IPS-11a (cell line): ENCODE results near the gene COPS7B.

Source experiments
- H3K4me3 ChIP-seq: one replicate; pipeline ENCODE4 v1.5.1; 2013; ENCODE audit warnings: low read depth, low read length, control low read depth

Gene COPS7B

DNA sequence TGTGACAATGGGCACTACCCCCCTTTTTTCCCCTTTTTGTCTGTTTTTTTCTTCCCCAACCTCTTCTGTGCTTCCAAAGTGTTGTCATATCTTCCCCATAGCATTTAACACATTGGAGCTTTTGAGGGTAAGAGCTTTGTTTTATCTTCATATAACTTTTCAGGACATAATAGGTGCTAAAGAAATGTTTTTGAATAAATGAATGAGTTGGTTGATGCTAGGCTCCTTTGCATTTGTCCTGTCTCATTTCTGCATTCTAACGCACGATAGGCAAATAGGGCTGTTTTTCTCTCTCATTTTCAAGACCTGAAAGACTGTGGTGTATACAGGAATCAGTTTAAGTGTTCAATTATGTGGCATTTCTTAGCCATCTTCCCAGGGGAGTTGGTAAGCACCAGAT is 832 bp upstream of the COPS7B start:
- no peak overlapping the region for H3K4me3 ChIP-seq

DNA sequence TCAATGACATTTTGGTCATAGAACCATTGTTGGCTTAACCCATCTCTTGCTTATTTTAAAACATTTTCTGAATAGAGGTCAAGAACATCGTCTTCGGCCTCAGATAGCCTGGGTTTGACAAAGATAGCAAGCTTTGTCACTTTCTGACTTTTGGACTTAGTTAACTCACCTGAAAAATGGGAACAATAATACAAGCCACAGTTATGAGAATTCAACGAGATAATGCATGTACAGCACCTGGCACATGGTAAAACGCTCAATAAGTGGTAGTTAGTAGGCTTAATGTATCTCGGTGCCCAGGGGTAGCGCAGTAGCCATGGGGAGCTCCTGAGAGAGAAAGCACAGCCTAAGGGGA is 446 bp upstream of the COPS7B start:
- H3K4me3 ChIP-seq = peak overlapping the region; percentile 86

DNA sequence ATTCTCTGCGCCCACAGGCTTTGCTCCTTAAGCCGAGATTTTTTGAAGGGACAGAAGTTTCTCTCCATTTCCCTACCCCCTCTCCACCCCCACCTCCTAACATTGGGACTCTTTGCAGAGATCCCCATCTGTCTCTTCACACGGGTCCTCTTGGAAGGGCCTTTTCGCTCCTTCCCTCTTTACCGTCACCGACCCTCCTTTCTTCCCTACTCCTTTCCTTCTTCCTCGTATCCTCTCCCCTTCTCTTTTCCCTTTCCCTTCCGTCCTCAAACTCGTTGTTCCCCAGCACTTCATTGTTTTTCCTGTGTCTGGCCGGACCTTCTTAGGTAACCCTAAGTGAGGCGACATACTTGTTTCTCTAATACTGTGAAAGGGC is 660 bp downstream of the COPS7B start:
- H3K4me3 ChIP-seq = peak overlapping the region; percentile 86

DNA sequence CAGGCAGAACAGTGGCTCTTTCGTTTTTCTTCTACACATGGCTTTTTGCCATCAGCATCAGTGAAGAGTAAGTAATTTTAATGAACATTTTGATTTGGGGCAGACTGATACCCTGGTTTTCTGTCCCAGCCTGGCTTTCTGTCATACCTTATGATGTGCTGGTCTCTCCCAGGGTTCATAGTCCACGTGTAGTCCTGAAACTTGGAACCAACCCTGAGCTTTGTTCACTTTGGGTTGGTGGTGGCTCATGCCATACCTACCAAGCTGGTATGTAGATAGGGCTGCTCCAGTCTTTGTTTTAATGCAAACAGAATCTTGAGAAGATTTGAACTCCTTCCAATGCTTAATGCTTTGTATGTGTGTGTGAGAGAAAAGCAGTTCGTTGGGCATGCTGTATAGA is 4.9 kb downstream of the COPS7B start:
- no peak overlapping the region for H3K4me3 ChIP-seq

DNA sequence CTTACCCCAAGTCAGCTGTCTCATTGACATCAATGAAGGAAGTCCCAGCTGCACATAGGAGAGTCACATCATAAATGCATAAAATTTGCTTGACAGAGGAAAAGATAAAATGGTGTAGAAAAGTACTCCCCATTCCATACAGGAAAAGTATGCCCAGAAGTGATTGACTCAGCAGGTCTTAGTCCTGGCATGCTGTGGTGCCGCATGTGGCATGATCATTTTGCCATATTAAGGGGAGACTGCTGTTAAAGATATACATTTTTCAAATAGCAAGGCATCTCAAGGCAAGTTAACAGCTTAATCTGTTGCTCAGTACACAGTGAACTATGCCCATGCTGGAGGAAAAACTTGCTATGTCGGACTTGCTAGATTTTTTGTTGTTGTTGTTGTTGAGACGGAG is 8.1 kb downstream of the COPS7B start:
- H3K4me3 ChIP-seq = no peak overlapping the region

DNA sequence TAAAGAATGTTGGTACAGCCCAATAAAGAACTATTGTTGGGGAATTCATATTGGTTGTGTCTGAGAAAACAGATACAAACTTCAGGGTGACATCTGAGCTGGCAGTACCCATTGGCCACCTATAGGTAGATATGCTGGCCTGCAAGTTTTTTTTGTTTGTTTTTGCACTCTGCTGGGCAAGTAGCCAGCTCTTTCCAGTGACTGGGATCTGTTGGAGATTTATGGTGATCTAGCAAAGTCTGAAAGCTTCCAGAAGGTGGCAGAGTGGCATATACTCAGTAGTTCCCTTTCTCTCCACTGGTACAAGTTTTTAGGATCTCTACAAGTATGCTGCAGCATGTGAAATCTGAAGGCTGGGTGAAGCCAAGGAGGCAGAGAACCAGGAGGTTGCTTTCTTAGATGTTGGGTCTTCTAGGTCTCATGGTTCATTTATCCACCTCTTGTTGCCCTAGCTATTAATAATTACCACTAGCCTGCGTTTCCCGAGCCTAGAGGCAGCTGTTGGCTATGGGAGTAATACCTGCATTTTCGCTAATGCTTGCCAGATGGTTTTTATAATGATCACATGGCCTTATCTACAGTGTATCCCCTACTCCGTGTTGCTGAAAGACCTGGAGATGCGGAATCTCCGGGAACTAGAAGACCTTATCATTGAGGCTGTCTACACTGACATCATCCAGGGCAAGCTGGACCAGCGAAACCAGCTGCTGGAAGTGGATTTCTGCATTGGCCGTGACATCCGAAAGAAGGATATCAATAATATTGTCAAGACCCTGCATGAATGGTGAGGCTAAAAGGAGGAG is 9.5 kb downstream of the COPS7B start:
- H3K4me3 ChIP-seq = no peak overlapping the region

DNA sequence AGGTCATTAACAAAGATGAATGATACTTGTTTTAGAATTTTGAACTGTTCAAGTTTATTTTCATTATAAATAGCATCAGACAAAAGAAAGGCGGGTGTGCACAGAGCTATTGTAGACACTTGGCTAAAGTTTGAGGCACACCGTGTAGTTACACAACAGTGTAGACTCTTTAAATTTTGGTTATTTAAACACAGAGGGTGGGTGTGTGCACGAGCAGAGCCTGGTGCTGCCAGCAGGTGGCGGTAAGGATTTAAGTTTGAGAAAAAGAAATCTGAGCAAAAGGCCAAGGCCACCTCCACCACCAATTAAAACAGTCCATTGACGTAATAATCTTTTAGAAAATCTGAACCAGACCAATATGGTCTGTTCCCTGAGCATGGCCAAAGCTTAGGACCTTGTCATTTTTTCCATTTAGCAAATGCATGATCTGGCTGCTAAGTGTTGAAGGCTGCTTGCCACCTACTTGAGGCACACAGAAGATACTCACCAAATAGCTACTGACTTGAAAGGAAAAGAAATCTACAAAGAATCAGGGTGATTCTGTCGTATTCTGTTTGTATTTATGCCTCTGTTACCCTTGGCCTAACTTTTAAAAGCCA is 14.3 kb downstream of the COPS7B start:
- H3K4me3 ChIP-seq = no peak overlapping the region

DNA sequence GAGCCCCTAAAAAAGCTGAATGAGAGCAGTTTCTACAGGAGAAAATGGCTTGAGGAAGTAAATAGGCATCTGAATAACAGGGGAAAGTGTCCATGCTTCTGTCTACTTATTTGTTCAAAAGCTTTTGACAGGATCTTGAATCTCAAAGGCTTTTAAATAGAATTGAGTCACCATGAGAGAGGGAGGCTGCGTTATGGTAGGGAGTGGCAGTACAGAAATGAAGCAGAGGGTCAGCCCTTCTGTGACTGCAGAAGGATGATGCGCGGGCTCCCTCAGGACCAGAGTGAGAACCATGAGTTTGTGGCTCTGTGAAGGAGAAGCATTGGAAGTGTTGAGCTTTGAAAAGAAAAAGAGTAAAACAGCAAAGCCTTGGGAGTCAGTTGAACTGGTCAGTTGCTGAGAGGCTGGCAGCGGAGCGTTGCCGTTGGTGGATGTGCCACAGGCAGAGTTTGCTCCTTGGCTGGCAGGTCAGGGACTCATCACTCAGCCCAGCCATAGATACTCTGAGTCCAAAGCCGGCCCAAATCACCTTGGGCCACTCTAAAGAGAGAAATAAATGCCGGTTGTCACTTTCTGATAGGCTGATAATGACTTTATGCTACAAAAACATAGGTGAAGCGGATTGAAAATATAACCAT is 17.4 kb downstream of the COPS7B start:
- no peak overlapping the region for H3K4me3 ChIP-seq

DNA sequence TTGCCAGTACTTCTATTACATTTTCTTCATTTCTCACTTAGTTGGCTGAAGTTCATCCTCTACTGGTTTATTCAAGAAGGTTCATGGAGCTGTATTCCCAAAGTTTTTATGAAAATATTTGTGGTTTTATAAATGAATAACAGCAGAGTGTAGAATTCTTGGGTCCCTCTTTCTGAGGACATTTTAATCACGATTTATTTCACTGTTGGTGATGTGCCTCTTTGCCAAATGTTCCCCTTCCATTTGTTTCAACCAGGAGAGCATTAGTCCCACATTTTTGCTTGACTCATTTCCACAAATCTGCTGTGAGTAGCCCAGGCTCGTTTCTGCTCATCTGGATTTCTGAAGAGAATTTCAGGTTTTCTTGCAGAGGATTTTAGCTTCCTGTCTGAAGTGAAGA is 20.8 kb downstream of the COPS7B start:
- no peak overlapping the region for H3K4me3 ChIP-seq

DNA sequence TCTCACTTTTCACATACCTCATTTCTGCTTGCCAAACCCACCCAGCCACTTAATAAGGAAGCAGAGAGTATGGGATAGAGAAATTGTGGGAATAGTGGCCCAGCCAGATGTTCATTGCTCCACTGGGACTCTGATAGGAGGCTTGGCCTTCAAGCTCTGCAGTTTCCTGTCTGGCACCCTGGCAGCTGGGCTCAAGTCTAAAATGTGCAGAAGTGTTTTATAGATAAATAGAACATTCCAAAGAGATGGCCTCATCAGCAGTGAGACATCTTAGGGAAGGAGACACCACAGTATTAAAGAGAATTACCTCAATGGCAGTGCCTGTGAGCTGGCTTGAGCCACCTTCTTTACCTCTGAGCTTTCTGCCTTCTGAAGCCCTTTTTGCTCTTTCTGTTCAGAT is 24.7 kb downstream of the COPS7B start:
- H3K4me3 ChIP-seq = no peak overlapping the region

DNA sequence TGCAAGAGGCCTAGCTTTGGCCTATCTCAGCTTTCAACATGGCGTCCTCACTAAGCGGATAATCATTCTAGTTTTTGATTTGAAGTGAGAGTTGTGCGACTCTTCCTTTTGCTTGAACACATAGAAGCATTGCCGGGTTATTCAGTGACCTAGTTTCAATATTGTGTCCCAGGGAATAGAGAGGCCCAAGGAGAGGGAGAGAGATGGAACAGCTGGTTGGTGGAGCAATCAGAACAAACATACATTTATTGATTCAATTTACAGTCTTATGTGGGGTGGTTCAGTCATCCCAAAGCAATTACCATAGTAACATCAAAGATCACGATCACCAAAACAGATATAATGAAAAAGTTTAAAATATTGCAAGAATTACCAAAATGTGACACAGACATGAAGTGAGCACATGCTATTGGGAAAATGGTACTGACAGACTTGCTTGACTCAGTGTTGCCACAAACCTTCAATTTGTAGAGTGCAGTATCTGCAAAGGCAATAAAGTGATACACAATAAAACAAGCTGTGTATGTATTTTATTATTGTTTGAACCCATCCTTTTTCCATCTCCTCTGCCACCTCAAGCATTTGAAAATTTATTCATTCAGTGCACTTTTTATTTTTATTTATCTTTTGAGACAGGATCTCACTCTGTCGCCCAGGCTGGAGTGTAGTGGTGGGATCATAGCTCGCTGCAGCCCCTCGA is 30.2 kb downstream of the COPS7B start:
- no peak overlapping the region for H3K4me3 ChIP-seq

DNA sequence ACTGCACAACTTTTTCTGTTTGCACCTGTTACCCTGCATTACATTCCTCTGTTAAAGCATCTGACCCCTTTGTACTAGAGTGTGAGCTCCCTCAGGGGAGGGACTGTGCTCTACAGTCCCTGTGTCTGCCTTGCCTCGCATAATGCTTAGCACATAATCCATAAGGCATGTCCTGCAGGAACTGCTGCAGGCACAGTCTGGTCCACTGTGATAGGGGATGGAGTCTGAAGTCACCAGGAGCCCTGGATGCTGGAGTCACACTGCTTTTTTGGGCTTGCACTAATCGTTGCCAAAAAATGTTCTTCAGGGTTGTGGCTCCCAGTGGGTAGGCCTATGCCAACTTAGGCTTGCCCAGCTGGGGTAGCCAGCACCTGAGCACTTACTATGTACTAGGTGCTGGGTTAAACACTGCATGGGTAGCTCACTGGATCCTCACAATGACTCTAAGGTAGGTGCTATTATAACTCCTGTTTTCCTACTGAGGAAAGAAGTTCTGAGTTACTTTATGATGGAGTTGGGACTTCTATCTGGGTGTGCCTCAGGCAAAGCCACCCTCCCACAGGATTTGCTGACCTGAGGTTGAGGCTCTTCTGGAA is 33.3 kb downstream of the COPS7B start:
- no peak overlapping the region for H3K4me3 ChIP-seq

DNA sequence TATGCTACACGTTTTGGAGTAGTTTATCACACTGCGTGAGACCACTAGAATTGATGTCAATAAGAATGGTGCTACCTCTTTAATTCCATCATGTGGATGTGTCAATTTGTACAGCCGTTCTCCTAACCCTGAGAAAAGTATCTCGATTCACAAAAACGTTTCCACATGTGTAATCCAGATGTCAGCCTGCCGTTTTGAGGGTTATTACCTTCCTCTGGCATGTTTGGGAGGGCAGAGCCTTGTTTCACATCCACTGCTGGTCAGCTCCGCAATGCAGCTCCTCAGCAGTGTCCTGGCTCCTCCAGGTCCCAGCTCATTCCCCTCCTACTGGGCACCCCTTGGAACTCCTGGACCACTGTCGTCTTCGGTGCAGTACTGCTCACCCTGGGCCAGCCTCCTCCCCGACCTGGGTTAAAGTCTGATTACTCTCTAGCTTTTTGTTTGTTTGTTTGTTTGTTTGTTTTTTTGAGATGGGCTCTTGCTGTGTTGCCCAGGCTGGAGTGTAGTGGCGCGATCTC is 34.6 kb downstream of the COPS7B start:
- no peak overlapping the region for H3K4me3 ChIP-seq

DNA sequence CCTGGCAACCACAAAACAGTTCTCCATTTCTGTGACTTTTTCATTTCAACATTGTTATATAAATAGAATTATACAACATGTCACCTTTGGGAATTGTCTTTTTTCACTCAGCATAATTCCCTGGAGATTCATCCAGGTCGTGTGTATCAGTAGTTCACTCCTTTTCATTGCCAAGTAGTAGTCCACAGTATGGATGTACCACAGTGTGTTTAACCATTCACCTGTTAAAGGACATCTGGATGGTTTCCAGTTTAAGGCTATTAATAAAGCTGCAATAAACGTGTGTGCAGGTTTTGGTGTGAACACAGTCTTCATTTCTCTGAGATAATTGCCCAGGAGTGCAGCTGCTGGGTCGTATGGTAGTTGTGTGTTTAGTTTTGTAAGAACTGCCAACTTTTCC is 35.7 kb downstream of the COPS7B start:
- H3K4me3 ChIP-seq = no peak overlapping the region

DNA sequence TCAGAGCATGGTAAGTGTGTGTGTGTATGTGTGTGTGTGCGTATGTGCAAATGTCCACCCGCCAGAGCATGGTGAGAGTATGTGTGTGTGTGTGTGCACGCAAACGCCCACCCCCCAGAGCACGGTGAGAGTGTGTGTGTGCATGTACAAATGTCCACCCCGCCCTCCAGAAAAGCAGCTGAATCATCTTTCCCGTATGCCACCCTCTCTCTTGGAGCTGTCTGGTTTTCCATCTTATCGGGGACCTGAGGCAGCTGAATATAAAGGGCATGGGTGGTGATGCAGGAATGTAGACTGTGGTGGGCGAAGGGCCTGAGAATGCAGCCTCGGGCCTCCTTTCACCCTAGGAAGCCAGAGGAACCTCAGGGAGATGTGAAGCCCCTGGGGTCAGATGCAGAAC is 66.9 kb downstream of the COPS7B start:
- no peak overlapping the region for H3K4me3 ChIP-seq

DNA sequence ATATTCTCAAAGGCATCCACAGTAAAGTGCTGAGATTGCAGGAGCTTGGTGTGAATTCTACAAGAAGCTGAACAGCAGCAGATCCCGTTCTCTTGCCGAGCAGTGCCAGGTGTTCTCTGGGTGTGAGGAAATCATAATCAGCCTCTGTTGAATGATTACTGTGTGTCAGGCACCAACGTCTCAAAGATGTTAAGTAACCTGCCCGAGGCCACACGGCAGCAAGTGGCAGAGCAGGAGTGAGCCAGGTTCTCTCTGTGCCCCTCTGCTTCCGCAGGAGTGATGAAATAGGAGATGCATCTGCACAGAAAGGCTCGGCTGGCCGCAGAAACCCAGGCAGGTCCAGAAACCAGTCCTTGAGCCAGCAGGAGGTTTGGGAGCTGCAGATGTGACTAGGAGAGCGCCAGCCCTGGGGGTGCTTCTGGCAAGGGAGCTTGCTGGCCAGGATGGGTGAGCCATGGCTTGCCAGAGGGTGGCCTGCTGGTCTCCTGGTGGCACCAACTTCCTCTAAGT is 68.4 kb downstream of the COPS7B start:
- no peak overlapping the region for H3K4me3 ChIP-seq

DNA sequence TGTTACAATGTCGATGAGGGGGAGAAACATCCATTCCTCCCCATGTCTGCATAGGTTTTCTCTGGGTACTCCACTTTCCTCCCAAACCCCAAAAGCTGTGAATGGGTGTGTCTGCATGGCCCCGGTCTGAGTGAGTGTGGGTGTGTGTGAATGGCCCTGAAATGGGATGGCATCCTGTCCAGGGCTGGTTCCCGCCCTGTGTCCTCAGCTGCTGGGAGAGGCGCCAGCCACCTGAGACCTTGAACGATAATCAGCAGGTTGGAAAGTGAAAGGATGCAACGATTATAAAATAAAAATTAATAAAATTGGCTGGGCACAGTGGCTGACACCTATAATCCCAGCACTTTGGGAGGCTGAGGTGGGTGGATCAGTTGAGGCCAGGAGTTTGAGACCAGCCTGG is 70.7 kb downstream of the COPS7B start:
- no peak overlapping the region for H3K4me3 ChIP-seq
